ENCODE measurements around the gene DDX1.

Gene DDX1

DNA sequence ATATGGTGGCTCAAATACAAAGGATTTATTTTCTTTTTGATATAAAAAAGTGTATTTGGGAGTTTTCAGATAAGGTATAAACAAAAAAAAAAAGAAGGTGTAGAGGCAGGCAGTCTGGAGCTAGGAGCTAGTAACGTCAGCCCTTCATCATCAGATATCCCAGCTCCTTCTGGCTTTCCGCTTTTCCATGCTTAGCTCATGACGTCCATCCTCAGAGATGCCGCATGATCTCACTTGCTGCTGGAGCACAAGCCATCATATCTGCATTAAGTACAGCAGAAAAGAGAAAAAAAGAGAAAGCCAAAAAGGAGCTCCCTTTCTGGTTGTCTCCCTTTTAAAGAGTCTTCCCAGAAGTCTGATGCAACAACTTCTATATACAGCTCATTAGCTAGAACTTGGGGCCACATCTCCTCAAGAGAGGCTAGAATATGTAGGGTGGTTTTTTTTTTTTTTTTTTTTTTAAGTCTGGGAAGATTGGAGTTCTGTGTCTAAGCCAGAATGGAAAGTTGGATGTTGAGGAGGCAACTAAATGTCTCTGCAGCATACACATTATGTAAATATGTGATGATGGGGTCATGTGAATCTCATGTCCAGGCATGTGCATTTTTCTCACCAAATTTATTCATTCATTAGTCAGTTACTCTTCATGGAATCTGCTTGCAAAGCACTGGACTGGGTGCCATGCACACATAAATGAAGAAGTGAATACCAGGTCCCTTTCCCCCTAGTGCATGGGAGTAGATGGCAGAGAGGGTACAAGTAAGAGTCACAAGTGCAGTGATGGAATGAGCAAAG lies 52.3 kb downstream of the DDX1 start:
- TF ChIP-seq GATA2 (IDR thresholded peaks at IDR 0.05; ENCODE audit: low read depth, low read length) (no peak), GATA3 (IDR thresholded peaks at IDR 0.05; ENCODE audit: low read depth, low read length) (no peak)

DNA sequence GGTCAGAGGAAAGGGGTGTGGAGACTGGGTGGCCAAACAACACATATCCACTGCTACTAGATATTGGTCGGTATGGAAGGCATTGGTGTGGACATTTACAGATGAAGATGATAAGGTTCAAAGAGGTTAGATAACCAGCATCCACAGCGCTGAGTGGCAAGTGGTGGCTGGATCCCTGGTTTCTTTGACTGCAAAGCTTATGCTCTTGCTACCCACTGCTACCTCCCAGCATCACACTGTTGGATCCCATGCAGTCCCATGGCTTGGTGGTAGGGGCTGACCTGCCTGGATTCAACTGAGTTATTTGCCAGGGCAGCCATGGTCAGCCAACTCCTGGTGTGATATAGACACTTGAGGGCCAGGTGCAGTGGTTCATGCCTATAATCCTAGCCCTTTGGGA lies 53.6 kb downstream of the DDX1 start:
- no peak for TF ChIP-seq GATA2 (IDR thresholded peaks at IDR 0.05; ENCODE audit: low read depth, low read length)
- TF ChIP-seq GATA3 (IDR thresholded peaks at IDR 0.05; ENCODE audit: low read depth, low read length), result no peak

DNA sequence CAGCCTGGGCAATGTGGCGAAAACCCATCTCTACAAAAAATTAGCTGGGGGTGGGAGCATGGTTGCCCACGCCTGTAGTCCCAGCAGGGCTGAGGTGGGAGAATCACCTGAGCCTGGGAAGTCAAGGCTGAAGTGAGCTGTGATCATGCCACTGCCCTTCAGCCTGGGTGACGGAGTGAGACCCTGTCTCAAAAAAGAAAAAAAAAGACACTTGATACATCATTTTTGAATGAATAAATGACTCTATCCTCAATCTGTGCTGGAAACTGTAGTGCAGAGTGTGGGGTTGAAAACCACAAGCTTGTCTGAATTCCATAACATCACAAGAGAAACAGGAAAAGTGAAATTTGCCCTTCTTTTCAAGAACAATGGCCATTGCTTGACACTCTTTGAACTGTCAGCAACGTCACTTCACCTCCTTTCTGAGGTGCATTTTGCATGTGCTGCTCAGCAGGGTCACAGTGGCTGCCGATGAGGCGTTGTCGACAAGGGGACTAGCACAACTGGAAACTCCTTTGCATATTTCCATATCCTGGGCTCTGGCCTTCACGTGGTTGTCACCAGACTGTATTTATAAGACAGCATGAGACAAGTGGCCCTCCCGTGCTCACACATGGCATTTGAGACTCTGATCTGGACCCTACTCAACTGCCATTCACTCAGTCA lies 54.2 kb downstream of the DDX1 start:
- TF ChIP-seq GATA3 (IDR thresholded peaks at IDR 0.05; ENCODE audit: low read depth, low read length) (no peak), GATA2 (IDR thresholded peaks at IDR 0.05; ENCODE audit: low read depth, low read length) (no peak)

DNA sequence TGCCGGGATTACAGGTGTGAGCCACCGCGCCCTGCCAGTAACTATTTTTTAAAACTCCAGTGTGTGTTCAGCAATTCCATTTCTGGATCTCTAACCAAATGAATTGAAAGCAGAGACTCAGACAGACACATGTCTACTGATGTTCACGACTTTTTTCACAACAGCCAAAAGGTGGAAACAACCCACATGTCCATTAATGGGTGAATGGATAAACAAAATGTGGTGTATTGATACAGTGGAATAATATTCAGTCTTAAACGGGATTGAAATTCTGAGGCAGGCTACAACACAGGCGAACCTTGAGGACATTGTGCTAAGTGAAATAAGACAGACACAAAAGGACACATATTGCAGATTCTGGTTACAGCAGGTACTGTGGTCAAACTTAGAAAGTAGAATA lies 55.0 kb downstream of the DDX1 start:
- TF ChIP-seq GATA3 (IDR thresholded peaks at IDR 0.05; ENCODE audit: low read depth, low read length) (no peak), GATA2 (IDR thresholded peaks at IDR 0.05; ENCODE audit: low read depth, low read length) (no peak)

DNA sequence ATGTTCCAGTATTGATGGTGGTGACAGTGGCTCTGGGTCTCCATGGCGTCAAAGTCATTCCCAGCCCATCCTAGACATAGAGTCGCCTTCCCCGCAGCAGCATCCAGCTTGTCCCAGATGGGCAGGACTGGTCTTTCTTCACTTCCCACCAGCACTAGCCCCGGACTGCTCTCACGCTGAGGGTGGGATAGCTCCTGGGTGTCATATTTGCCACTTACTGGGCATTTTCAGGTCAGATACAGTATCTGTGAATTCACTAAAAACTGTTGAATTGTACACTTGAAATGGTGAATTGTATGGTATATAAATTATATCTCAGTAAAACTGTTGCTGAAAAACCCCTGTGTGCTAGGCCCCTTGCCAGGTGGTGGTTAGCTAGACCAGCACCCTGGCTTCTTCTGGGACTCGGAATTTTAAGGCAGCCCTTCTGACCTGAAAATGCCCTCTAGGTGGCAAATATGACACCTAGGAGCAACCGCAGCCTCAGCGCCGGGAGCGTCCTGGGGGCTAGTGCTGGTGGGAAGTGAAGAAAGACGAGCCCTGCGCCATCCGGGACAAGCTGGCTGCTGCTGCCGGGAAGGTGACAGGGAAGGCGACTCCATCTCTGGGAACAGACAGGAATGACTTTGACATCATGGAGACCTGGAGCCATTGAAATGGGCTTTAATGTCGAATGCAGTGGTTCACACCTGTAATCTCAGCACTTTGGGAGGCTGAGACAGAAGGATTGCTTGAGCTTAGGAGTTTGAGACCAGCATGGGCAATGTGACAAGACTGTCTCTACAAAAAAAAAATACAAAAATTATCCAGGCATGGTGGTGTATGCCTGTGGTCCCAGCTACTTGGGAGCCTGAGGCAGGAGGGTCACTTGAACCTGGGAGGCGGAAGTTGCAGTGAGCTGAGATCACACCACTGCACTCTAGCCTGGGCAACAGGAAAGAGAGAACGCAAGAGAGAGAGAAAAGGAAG lies 56.2 kb downstream of the DDX1 start:
- TF ChIP-seq GATA2 (IDR thresholded peaks at IDR 0.05; ENCODE audit: low read depth, low read length) (no peak), GATA3 (IDR thresholded peaks at IDR 0.05; ENCODE audit: low read depth, low read length) (no peak)

DNA sequence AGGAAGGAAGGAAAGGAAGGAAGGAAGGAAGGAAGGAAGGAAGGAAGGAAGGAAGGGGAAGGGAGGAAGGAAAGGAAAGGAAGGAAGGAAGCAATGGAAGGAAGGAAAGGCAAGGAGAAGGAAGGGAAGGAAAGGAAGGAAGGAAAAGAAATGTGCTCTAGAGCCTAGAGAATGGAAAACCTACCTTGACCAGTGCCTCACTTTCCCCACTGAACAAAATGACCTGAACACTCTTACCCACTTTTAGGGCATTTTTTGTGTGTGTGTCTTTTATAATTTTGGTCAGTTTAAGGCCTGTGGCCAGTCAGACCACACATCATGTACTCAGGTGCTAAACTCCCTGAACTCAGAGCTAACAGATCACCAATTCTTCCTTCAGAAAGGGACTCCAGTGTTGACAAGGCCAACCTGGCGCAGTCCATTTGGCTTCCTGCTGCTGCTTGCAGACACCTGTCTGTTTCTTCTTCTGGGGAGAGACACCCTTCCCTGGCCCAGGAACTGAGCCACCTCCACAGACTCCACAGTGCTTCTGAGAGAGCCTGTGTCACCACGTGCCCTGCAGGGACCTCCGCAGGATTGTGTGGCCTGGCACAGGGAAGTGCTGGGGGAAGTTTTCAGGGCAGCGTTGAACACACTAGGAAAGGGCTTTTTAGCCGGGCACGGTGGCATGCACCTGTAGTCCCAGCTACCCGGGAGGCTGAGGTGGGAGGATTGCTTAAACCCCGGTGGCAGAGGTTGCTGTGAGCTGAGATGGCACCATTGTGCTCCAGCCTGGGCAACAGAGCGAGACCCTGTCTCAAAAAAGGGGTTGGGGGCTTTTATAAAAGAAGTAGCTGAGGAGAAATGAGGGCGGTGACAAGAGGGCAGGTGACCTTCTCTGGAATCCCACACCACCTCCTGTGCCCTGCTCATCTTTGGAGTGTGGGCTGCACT lies 57.2 kb downstream of the DDX1 start:
- no peak for TF ChIP-seq GATA2 (IDR thresholded peaks at IDR 0.05; ENCODE audit: low read depth, low read length)
- no peak for TF ChIP-seq GATA3 (IDR thresholded peaks at IDR 0.05; ENCODE audit: low read depth, low read length)

DNA sequence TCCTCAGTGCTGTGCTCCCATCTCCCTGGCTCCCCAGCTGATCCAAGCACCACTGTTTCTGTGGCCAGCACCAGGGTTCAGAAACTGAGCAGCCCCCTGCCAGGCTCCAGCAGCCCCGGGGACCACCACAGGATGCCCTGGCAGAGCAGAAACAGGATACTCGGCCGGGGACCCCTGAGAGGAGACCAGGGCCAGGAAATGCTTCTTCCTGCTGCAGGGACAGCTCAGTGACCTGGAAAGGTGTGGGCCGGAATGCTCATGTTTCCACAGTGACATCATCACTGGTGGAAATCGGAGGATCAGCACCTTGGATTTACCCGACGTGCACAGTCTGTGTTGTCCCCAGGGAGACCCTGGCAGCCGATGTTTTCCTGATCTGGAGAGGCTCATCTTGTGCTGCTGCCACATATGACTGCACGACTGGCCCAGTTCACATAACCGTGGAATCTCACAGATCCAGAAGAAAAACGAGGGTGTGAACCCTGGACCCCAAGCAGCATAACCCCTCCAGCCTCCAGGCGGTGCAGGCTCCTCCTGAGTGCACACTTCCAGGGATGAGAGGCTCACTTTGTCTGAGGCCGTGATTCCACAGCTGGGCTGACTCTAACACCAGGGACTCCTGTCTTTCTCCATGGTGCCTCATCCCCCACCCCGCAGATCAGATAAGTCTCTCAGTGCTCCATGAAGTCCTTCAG lies 58.0 kb downstream of the DDX1 start:
- TF ChIP-seq GATA3 (IDR thresholded peaks at IDR 0.05; ENCODE audit: low read depth, low read length), result no peak
- TF ChIP-seq GATA2 (IDR thresholded peaks at IDR 0.05; ENCODE audit: low read depth, low read length), result no peak

DNA sequence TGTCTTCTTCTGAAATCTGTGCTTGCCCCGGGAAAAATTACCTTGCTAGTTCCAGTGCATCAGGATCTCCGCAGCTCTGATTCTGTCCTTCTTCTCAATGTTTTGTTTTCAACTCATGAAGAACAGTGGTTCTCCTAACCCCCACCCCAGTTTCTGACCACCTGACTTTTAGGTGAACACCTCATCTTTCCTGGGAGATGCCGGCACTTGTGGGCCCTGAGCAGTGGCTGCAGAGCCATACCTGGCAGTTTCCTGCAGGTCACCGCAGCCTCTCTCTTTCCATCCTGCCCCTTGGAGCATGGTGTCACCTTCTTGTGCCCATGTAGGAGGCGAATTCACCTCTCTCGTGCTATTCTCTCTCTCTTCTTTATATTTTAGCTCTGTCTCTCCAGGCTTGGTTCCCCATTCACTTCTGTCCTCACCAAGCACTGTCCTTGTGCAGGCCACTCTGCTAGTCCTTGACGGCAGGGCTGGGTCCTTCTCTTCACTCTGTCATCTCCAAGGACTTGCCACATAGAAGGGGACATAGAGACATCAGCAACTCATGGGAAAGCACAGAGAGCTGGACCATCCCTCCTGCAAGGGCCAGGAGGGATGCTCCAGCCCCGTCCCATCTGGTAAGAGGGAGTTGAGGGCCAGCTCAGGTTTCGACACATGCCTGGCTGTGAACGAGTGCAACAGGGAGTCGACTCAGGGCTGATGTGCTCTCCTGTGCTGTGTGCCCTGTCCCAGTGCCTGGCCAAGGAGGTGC lies 59.1 kb downstream of the DDX1 start:
- TF ChIP-seq GATA2 (IDR thresholded peaks at IDR 0.05; ENCODE audit: low read depth, low read length), result no peak
- no peak for TF ChIP-seq GATA3 (IDR thresholded peaks at IDR 0.05; ENCODE audit: low read depth, low read length)

DNA sequence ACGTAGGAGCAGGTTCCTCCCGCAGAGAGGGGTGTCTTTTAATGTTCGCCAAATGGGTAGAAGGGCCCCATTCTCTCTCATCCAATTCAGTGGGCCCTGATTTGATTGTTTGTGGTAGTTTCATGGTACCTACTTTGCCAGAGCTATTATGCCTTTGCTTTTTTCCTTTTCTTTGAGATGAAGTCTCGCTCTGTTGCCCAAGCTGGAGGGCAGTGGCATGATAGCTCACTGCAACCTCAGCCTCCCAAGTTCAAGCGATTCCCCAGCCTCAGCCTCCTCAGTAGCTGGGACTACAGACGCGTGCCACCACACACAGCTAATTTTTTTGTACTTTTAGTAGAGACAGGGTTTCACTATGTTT lies 59.7 kb downstream of the DDX1 start:
- TF ChIP-seq GATA2 (IDR thresholded peaks at IDR 0.05; ENCODE audit: low read depth, low read length) (no peak), GATA3 (IDR thresholded peaks at IDR 0.05; ENCODE audit: low read depth, low read length) (no peak)

DNA sequence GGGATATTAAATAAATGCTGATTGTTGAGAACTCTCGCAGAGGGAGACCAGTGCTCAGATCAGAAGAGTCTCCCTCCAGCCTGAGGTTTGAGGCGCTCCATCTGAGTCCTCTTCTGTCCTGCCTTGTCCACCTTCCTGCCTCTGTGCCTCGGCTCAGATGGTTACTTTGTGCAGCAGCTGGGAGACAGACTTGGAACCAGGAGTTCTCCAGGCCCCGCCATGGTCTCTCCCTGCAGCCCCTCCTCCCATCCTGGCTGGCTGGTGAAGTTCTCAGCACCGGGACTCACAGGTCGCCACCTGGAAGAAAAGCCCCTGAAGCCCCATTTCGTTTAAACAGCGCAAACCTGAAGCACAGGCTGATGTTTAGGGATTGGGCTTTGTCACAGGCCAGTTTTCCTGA lies 60.6 kb downstream of the DDX1 start:
- no peak for TF ChIP-seq GATA3 (IDR thresholded peaks at IDR 0.05; ENCODE audit: low read depth, low read length)

DNA sequence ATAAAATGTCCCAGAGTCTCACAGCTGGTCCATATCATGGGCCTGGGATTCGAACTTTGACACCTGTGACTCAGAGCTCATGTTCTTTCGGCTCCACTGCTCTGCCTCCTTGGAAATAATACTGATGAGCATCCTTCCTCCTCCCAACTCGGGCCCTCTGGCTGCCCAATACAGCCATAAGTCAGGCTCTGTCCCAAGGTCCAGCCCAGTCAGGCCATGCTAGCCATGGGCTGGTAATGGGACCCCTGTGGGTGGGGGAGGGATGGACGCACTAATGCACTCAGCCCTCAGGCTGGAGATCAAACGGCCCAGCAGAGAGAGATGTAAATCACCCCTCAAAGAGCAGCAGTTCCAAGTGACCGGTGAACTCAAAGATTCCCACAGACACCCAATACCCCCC lies 61.1 kb downstream of the DDX1 start:
- TF ChIP-seq GATA3 (IDR thresholded peaks at IDR 0.05; ENCODE audit: low read depth, low read length) (no peak), GATA2 (IDR thresholded peaks at IDR 0.05; ENCODE audit: low read depth, low read length) (no peak)

Data from SH-SY5Y (cell line).